ENCODE data around the gene FAM117A.

DNA sequence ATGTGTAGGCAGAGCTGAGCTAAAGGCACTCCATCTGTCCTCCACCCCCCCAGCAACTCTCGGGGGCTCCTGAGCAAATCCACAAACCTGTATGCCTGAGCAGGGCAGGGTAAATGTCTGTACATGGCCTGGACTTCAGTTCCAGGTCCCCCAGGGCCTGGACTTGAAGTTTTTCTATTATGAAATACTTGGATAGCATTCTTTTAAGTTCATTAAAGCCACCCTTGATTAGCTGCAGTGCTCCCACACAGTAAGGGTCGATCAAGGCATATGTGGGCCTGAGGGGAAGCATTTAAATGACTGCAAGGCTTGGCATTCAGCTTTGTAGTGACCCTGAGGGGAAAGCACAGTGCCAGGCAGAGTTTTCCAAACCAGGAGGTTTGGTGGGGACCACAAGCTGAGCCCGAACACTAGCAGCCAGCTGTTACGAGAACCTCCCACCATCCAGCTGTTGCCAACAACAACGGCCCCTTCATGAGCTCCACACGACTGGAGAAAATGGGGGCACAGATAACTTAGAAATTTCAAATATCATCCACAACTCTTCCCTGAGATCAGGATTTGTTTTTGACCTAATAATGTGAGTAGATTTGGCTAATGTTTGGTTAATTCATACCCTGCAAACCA lies 6.7 kb downstream of the FAM117A start:
- TF ChIP-seq CTCF (IDR thresholded peaks at IDR 0.05; ENCODE audit: low read depth, low read length) (no peak), POLR2A (IDR thresholded peaks at IDR 0.05; ENCODE audit: extremely low read depth, insufficient read length) (no peak)
- TF ChIP-seq, protein P1, sequence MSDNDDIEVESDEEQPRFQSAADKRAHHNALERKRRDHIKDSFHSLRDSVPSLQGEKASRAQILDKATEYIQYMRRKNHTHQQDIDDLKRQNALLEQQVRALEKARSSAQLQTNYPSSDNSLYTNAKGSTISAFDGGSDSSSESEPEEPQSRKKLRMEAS (IDR thresholded peaks at IDR 0.05; ENCODE audit: low read depth, low read length): no peak
